Fibroblast of mammary gland (primary cell): ENCODE data around the gene LPIN2.

ENCODE experiments used
- DNase-seq: peaks from one replicate; pipeline ENCODE4 v3.0.0-alpha.2; 2010; ENCODE audit warnings: low read depth
- H3K4me3 ChIP-seq: 2 replicates; pipeline ENCODE4 v1.5.1; 2011; ENCODE audit warnings: low read depth, mild to moderate bottlenecking, low read length, moderate library complexity; ENCODE audit not compliant: control insufficient read depth
- TF ChIP-seq, protein P1 (sequence below): conservative IDR thresholded peaks from 2 replicates; pipeline ENCODE4 v1.5.1; 2011; ENCODE audit warnings: low read depth, low read length, inconsistent platforms; ENCODE audit not compliant: control insufficient read depth, insufficient read depth

The LPIN2 gene

DNA sequence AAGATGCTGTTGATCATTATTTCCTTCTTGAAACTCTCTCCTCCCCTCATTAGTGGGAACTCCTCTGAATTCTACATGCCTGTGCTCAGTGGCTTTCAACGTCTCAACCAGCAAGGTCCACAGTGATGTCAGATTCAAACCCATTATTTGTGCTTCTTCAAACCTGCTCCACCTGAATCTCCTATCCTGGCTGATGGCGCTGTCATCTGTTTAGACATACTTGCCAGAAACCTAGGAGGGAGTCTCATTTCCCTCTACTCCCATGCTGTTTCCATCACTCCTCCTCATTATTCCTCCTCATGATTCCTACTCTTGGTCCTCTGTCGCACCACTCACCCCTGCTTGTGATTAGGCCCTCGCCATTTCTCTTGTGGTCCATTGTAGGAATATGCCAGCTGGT is 2.9 kb upstream of the LPIN2 start:
- H3K4me3 ChIP-seq: no peak overlapping the region
- TF ChIP-seq, protein P1, sequence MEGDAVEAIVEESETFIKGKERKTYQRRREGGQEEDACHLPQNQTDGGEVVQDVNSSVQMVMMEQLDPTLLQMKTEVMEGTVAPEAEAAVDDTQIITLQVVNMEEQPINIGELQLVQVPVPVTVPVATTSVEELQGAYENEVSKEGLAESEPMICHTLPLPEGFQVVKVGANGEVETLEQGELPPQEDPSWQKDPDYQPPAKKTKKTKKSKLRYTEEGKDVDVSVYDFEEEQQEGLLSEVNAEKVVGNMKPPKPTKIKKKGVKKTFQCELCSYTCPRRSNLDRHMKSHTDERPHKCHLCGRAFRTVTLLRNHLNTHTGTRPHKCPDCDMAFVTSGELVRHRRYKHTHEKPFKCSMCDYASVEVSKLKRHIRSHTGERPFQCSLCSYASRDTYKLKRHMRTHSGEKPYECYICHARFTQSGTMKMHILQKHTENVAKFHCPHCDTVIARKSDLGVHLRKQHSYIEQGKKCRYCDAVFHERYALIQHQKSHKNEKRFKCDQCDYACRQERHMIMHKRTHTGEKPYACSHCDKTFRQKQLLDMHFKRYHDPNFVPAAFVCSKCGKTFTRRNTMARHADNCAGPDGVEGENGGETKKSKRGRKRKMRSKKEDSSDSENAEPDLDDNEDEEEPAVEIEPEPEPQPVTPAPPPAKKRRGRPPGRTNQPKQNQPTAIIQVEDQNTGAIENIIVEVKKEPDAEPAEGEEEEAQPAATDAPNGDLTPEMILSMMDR: no peak
- no peak for DNase-seq

DNA sequence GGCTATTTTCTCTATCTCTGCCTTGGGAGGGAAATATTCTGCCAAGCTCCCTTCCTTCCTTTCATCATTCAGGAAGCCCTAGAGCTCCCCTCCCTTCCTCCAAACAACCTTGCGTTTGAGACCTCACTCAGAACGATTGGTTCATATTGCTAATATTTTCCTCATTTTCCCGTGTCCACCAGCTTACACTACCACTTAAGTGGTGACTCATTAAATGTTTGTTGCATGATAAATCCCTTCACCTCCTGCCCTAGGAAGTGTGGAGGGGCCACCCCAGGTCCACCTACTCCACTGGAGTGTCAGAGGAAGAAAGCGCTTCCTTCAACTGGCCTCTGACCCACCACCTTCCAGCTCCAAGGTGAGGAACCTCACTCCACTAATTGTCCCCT is 2.3 kb upstream of the LPIN2 start:
- peak; percentile 89 for DNase-seq
- TF ChIP-seq, protein P1: no peak
- no peak overlapping the region for H3K4me3 ChIP-seq

DNA sequence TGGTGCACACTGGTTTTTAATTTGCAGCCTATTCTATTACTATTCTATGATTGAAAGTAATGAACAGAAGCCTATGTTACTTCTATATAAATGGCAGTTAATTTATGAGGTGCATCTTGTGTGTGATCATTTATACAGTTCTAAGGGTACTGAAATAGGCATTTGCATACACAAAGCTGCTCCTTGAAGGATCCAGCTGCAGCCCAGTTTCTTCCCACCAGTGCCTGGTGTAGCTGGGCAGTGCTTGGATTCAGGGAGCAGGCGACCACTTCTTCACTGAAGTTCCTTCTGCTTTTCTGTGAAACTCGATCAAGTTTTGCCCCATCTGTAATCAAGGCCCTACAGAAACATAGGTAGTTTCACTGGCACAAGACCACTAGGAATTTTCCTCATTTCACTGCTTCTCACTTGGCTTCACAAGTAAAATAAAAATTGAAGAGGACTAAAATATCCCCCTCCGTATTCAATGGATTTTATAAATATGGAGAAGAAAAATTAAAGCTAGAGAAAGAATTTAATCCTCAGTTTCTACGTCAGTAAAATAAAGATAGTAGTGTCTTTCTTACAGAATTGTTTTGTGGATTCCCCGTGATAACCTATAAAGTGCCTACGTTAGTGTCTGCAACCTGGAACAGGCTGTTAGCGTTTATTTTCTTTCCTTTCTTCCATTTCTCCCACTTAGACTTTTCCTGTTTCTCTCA is 1.7 kb upstream of the LPIN2 start:
- TF ChIP-seq, protein P1: no peak
- H3K4me3 ChIP-seq: no peak overlapping the region
- no peak for DNase-seq

DNA sequence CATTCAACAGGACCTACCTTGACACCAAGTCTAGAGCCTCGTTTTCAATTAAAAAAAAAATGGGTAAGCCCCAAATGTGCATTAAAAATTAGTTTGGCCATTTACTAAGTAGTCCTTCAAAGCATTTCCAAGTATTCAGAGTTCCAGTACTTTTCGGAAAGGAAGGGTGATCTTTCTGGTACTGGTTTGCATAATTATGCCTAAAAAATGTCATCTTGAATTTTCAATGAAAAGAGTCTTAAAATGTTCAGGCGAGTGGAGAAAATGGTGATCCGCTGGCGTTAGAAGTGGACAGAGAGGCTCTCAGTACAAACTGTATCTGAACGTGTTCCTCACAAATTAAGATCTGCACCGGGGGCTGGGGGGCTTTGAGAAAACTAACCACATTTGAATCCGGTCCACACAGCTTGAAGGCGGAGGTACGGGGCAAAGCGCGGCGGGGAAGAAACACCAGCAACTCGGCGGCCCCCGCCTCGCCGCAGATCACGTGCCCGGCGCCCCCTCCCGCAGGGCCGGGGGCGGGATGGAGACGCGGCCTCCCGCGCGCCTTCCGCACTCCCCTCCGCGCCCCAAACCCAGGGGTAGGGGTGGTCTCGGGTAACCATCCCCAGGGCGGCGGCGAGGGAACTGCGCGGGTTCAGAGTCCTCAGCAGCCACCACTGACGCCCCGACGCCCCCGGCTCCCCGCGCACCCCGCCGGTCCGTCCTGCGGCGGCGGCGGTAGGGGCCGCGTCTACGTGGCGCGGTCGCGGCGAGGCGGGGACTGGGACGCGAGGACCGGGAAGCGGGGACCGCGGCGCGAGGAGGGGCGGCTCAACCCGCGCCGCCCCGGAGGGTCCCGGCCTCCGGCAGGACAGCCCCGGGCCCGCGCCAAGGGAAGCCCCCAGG is 564 bp downstream of the LPIN2 start:
- peak overlapping the region; percentile 62 for H3K4me3 ChIP-seq
- TF ChIP-seq, protein P1: no peak
- peak; percentile 25 for DNase-seq

DNA sequence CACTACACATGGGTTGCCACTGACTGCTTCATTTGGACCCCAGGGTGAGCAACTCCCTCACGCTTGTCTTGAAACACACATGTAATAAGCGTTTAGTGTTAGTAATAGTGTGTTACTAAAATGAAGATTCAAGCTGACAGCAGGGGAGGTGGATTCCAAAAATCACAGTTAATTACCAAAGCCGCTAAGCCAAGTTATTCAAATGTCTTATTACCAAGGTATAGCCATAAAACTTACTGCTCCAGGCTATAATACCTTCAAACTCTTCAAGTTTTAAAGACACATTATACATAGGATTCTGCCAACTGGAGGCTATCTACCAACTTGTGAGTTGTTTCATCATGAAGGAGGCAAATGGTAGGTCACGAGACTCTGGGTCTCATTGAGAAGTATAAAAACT is 2.9 kb downstream of the LPIN2 start:
- H3K4me3 ChIP-seq: no peak overlapping the region
- DNase-seq: no peak
- TF ChIP-seq, protein P1: no peak

DNA sequence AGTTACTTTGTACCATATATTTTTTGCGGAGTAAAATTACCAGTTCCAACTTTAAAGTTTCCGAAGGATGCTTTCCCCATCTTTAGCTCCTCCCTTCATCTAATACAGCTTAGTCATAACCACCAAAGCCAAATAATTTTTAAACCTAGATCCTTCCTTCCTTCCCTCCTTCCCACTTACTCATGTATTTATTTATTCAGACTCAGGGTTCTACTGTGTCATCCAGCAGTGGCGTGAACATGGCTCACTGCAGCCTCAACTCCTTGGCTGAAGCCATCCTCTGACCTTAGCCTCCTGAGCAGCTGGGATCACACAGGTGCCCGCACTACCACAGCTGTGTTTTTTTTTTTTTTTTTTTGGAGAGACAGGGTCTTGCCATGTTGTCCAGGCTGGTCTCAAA is 4.4 kb downstream of the LPIN2 start:
- peak; percentile 93 for DNase-seq
- TF ChIP-seq, protein P1: no peak
- no peak overlapping the region for H3K4me3 ChIP-seq
